Measurements from ENCODE around the gene GEMIN2. TPM values are rescaled to one million over a fixed set of nuclear protein-coding genes. Genes with fewer than 3 reads are reported as not detected.

GEMIN2 gene
- 28.8 and 34.3 TPM in 2 replicates for total RNA-seq

GRCh38 chr14:39114073-39114838 is at the start of gene GEMIN2:
Gene GEMIN2 (plus strand): TSS chr14:39114323. CDS start chr14:39114339, 16 bp downstream.

GRCh38 chr14:39102969-39103957 is 10.9 kb upstream of the GEMIN2 start, which contains the start of gene SEC23A:
Gene SEC23A (minus strand): TSS chr14:39103235. CDS start chr14:39096118, 7,117 bp downstream.

GRCh38 chr14:39174560-39175444 is 60.7 kb downstream of the GEMIN2 start, which contains the start of gene PNN:
Gene PNN (plus strand): TSS chr14:39175254. CDS start chr14:39175280, 26 bp downstream.

Other genes with a start within 250 kb of the GEMIN2 start
- 498 and 586 TPM in 2 replicates for gene SEC23A, start 11.1 kb upstream of the GEMIN2 start, total RNA-seq
- 28.2 and 33.2 TPM in 2 replicates for gene TRAPPC6B, start 56.0 kb downstream of the GEMIN2 start, total RNA-seq
- 15.5 and 30.1 TPM in 2 replicates for gene PNN, start 60.9 kb downstream of the GEMIN2 start, total RNA-seq
- gene MIA2, start 119.6 kb downstream of the GEMIN2 start, total RNA-seq = 15.7 and 20.0 TPM in 2 replicates

All from regular cardiac myocyte (primary cell).